ENCODE results near the gene FGF1. TPM values are rescaled to one million over a fixed set of nuclear protein-coding genes. Genes with fewer than 3 reads are reported as not detected.
A peak's percentile ranks its signal among the peaks of the same experiment; 100 is the strongest.

FGF1 gene
- total RNA-seq, 2 donors from 2014 or later, result 0.77 TPM; not detected in 1

DNA sequence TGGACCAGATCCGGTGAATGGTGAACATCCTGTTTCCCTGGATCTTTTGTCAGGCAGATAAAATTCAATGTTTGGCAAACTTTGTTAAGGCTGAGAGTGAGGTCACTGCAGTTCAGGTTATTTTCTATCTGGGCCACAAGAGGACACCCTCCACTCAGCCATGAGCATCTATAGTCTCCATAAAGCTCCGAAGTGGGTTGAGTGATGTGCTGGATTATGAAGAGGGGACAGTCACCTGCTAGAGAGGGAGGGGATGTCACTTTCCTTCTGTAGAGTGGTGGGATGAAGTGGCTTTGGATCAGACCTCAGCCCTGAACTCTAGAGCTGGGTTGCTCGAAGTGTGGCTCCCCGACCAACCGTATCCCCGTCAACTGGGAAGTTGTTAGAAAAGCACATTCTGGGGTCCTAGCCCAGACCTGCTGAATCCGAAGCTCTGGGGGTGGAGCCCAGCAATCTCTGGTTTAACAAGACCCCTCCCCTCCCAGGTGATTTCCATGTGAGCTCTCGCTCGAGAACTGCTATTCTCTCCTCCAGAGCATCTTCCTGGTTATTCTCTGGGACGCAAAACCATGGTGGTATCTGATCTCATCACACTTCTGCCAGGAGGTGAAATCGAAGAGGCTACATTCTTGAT lies 31.8 kb upstream of the FGF1 start:
- H3K9me3 ChIP-seq (ENCODE audit: control insufficient read depth, low read length), result no peaks in the 10 kb centered on the region
- no peak overlapping the region for H3K4me3 ChIP-seq (ENCODE audit: low read length)
- H3K9me3 Mint-ChIP-seq, result no peaks in the 10 kb centered on the region
- H3K36me3 ChIP-seq (ENCODE audit: control insufficient read depth, insufficient read depth, low read length), result no peaks in the 10 kb centered on the region
- TF ChIP-seq, protein P1, sequence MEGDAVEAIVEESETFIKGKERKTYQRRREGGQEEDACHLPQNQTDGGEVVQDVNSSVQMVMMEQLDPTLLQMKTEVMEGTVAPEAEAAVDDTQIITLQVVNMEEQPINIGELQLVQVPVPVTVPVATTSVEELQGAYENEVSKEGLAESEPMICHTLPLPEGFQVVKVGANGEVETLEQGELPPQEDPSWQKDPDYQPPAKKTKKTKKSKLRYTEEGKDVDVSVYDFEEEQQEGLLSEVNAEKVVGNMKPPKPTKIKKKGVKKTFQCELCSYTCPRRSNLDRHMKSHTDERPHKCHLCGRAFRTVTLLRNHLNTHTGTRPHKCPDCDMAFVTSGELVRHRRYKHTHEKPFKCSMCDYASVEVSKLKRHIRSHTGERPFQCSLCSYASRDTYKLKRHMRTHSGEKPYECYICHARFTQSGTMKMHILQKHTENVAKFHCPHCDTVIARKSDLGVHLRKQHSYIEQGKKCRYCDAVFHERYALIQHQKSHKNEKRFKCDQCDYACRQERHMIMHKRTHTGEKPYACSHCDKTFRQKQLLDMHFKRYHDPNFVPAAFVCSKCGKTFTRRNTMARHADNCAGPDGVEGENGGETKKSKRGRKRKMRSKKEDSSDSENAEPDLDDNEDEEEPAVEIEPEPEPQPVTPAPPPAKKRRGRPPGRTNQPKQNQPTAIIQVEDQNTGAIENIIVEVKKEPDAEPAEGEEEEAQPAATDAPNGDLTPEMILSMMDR (conservative IDR thresholded peaks at IDR 0.05), result peak; percentile 75
- H3K4me1 ChIP-seq (ENCODE audit: control insufficient read depth, insufficient read depth, low read length), result peaks cover 7% of the 10 kb centered on the region
- H3K27ac ChIP-seq (ENCODE audit: low read depth, low read length), result no peak overlapping the region
- peak; percentile 76 for DNase-seq
- H3K9ac ChIP-seq (ENCODE audit: extremely low read depth, low read length, poor library complexity, severe bottlenecking), result no peak overlapping the region
- H3K27me3 Mint-ChIP-seq (ENCODE audit: insufficient read depth), result no peaks in the 10 kb centered on the region
- no peak overlapping the region for H3K4me3 Mint-ChIP-seq
- 79 to 83% methylated on average over 10 to 11 of the region's 11 CpGs for WGBS, 2 experiments (ENCODE audit: insufficient coverage in 1 of 2, insufficient read length in 1 of 2)
- H3K4me1 Mint-ChIP-seq, result peaks cover 22% of the 10 kb centered on the region
- no peaks in the 10 kb centered on the region for H3K36me3 Mint-ChIP-seq (ENCODE audit: low read depth)
- H3K27ac Mint-ChIP-seq, result peak overlapping the region; percentile 69
- no peaks in the 10 kb centered on the region for H3K27me3 ChIP-seq (ENCODE audit: control insufficient read depth, insufficient read depth, low read length, poor library complexity, severe bottlenecking)

DNA sequence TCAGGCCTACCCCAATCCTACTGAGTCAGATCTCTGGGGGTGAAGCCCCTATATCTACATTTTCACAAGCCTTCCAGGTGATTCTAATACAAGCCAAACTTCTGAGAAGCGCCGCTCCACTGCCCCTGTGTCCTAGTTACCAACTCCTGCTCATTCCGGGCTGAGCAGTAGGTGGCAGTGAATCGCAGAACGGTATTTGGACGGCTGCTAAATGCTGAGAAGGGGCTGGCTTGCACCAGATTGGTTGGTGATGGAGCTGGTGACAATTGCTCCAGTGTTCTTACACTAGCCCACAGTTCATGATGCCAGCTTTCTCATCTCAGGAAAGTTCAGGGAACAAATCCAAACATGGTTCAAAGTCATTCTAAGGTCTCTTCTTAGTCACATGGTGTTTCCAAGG lies 31.1 kb upstream of the FGF1 start:
- Histone ChIP-seq H3K9ac (ENCODE audit: extremely low read depth, low read length, poor library complexity, severe bottlenecking) (no peak overlapping the region), H3K9me3 (ENCODE audit: control insufficient read depth, low read length) (no peaks in the 10 kb centered on the region), H3K4me1 (ENCODE audit: control insufficient read depth, insufficient read depth, low read length) (peaks cover 7% of the 10 kb centered on the region), H3K36me3 (ENCODE audit: control insufficient read depth, insufficient read depth, low read length) (no peaks in the 10 kb centered on the region), H3K27ac (ENCODE audit: low read depth, low read length) (no peak overlapping the region), H3K4me3 (ENCODE audit: low read length) (no peak overlapping the region), H3K27me3 (ENCODE audit: control insufficient read depth, insufficient read depth, low read length, poor library complexity, severe bottlenecking) (no peaks in the 10 kb centered on the region)
- WGBS, 2 experiments (ENCODE audit: insufficient coverage in 1 of 2, insufficient read length in 1 of 2), result 26 to 35% methylated on average over 6 of the region's 6 CpGs
- H3K27ac Mint-ChIP-seq, result peak overlapping the region; percentile 69
- H3K4me1 Mint-ChIP-seq, result peaks cover 22% of the 10 kb centered on the region
- H3K4me3 Mint-ChIP-seq, result no peak overlapping the region
- TF ChIP-seq, protein P1 (conservative IDR thresholded peaks at IDR 0.05), result peak; percentile 69
- DNase-seq, result peak; percentile 92
- H3K9me3 Mint-ChIP-seq, result no peaks in the 10 kb centered on the region
- H3K36me3 Mint-ChIP-seq (ENCODE audit: low read depth), result no peaks in the 10 kb centered on the region
- H3K27me3 Mint-ChIP-seq (ENCODE audit: insufficient read depth), result no peaks in the 10 kb centered on the region

DNA sequence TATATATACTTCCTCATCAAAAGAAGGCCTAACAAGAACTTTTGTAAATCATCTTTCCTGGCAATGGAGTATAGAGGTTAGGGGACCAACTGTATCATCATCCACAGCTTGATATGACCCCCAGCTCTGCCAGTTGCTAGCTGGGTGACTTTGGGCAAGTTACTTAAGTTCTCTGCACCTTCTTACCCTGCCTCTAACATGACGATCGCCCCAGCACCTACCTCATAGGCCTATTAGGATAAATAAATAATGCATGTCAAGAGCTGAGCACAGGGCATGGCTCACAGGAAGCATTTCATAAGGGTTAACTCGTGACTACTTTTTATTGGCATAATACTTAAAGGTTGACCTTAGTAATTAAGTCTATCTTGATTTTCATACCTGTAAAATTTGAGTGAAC lies 29.4 kb upstream of the FGF1 start:
- Histone ChIP-seq H3K27me3 (ENCODE audit: control insufficient read depth, insufficient read depth, low read length, poor library complexity, severe bottlenecking) (no peaks in the 10 kb centered on the region), H3K4me3 (ENCODE audit: low read length) (no peak overlapping the region), H3K9me3 (ENCODE audit: control insufficient read depth, low read length) (no peaks in the 10 kb centered on the region), H3K9ac (ENCODE audit: extremely low read depth, low read length, poor library complexity, severe bottlenecking) (no peak overlapping the region), H3K36me3 (ENCODE audit: control insufficient read depth, insufficient read depth, low read length) (no peaks in the 10 kb centered on the region), H3K4me1 (ENCODE audit: control insufficient read depth, insufficient read depth, low read length) (peaks cover under 1% of the 10 kb centered on the region), H3K27ac (ENCODE audit: low read depth, low read length) (no peak overlapping the region)
- TF ChIP-seq, protein P1 (conservative IDR thresholded peaks at IDR 0.05), result no peak
- Mint-ChIP-seq H3K4me3 (no peak overlapping the region), H3K36me3 (ENCODE audit: low read depth) (no peaks in the 10 kb centered on the region), H3K9me3 (no peaks in the 10 kb centered on the region), H3K4me1 (peaks cover 22% of the 10 kb centered on the region), H3K27ac (peak overlapping the region; percentile 55), H3K27me3 (ENCODE audit: insufficient read depth) (no peaks in the 10 kb centered on the region)
- 96 to 100% methylated on average over 1 to 3 of the region's 3 CpGs for WGBS, 2 experiments (ENCODE audit: insufficient coverage in 1 of 2, insufficient read length in 1 of 2)
- peak; percentile 36 for DNase-seq
